Right cardiac atrium (tissue), 5 donors: Measurements from ENCODE around the gene RNASE12. TPM values are rescaled to one million over a fixed set of nuclear protein-coding genes. Genes with fewer than 3 reads are reported as not detected.

ENCODE experiments used
- polyA plus RNA-seq: library from polyadenylated mRNA; stranded (reverse); fragments of 200-250 nt; gene quantifications from one replicate; pipeline ENCODE4 v1.2.3, GENCODE V29; 2013
- total RNA-seq, 4 donors: library from RNA; stranded (reverse); fragmentation: NEBNext Ultra II Directional; extraction: Animal tissue kit (Norgen Biotek cat#: 25700); gene quantifications; one replicate each; pipeline ENCODE4 v1.2.1, GENCODE V29; 2021
- donor health status: healthy with polysubstance abuse.
- donor health status: DM: no; HTN: yes; CAD: no.
- donor health status: DM: no; HTN: no; CAD: no.
- donor health status: DM: no; HTN: yes; CAD: no; lungs with severe emphysema.
- donor health status: DM: yes; HTN: yes; CAD: no.

RNASE12 gene
- total and polyA plus RNA-seq, 5 donors = not detected

Other genes starting within 250 kb of the RNASE12 start
- gene PARP2, start 247.7 kb downstream of the RNASE12 start, total RNA-seq = 10 to 100 TPM; 11.9 to 17.9 (median 16.3) TPM
- gene PARP2, start 247.7 kb downstream of the RNASE12 start, polyA plus RNA-seq = 14.3 TPM
- 10 to 100 TPM in 3 of 4 donors, 1 to 10 TPM in 1; 7.4 to 14.1 (median 13.1) TPM for gene TEP1, start 177.9 kb downstream of the RNASE12 start, total RNA-seq
- gene TEP1, start 177.9 kb downstream of the RNASE12 start, polyA plus RNA-seq = 7.9 TPM
- gene KLHL33, start 155.2 kb downstream of the RNASE12 start, total RNA-seq = 1 to 10 TPM in 2 of 4 donors, under 1 TPM in 2; 0.33 to 1.7 (median 0.92) TPM
- 0.68 TPM for gene KLHL33, start 155.2 kb downstream of the RNASE12 start, polyA plus RNA-seq
- gene OSGEP, start 136.6 kb downstream of the RNASE12 start, total RNA-seq = 10 to 100 TPM; 17.6 to 21.9 (median 19.5) TPM
- gene OSGEP, start 136.6 kb downstream of the RNASE12 start, polyA plus RNA-seq = 18.1 TPM
- 10 to 100 TPM; 71.5 to 95.2 (median 90.3) TPM for gene APEX1, start 136.2 kb downstream of the RNASE12 start, total RNA-seq
- gene APEX1, start 136.2 kb downstream of the RNASE12 start, polyA plus RNA-seq = 75.8 TPM
- 10 to 100 TPM; 16.2 to 23.7 (median 23.4) TPM for gene PIP4P1, start 129.9 kb downstream of the RNASE12 start, total RNA-seq
- 21.0 TPM for gene PIP4P1, start 129.9 kb downstream of the RNASE12 start, polyA plus RNA-seq
- 10 to 100 TPM in 1 of 4 donors, 1 to 10 TPM in 3; 6.2 to 17.2 (median 7.2) TPM for gene PNP, start 122.0 kb downstream of the RNASE12 start, total RNA-seq
- 8.6 TPM for gene PNP, start 122.0 kb downstream of the RNASE12 start, polyA plus RNA-seq
- under 1 TPM in 3 of 4 donors, not detected in 1; 0.21 to 0.31 (median 0.26) TPM for gene RNASE10, start 85.8 kb downstream of the RNASE12 start, total RNA-seq
- not detected for gene RNASE10, start 85.8 kb downstream of the RNASE12 start, polyA plus RNA-seq
- gene RNASE9, start 30.3 kb downstream of the RNASE12 start, total RNA-seq = not detected
- not detected for gene RNASE9, start 30.3 kb downstream of the RNASE12 start, polyA plus RNA-seq
- not detected for gene RNASE11, start 3.4 kb downstream of the RNASE12 start, total RNA-seq
- gene RNASE11, start 3.4 kb downstream of the RNASE12 start, polyA plus RNA-seq = not detected
- not detected for gene OR6S1, start 50.3 kb upstream of the RNASE12 start, total RNA-seq
- gene OR6S1, start 50.3 kb upstream of the RNASE12 start, polyA plus RNA-seq = not detected
- gene RNASE4, start 93.2 kb upstream of the RNASE12 start, total RNA-seq = 10 to 100 TPM; 18.0 to 20.0 (median 19.0) TPM
- gene RNASE4, start 93.2 kb upstream of the RNASE12 start, polyA plus RNA-seq = 31.3 TPM
- gene ANG, start 97.4 kb upstream of the RNASE12 start, total RNA-seq = 1 to 10 TPM; 6.1 to 7.9 (median 7.1) TPM
- gene ANG, start 97.4 kb upstream of the RNASE12 start, polyA plus RNA-seq = 11.0 TPM
- not detected for gene EDDM3A, start 154.5 kb upstream of the RNASE12 start, total RNA-seq
- not detected for gene EDDM3A, start 154.5 kb upstream of the RNASE12 start, polyA plus RNA-seq
- gene EDDM3B, start 177.0 kb upstream of the RNASE12 start, total RNA-seq = not detected
- gene EDDM3B, start 177.0 kb upstream of the RNASE12 start, polyA plus RNA-seq = not detected
- gene RNASE6, start 189.9 kb upstream of the RNASE12 start, total RNA-seq = 10 to 100 TPM in 2 of 4 donors, 1 to 10 TPM in 2; 5.2 to 13.9 (median 8.6) TPM
- gene RNASE6, start 189.9 kb upstream of the RNASE12 start, polyA plus RNA-seq = 2.4 TPM
- 100 to 1,000 TPM; 256 to 394 (median 314) TPM for gene RNASE1, start 211.5 kb upstream of the RNASE12 start, total RNA-seq
- 290 TPM for gene RNASE1, start 211.5 kb upstream of the RNASE12 start, polyA plus RNA-seq